Testis (tissue), 5 donors: ENCODE results near the gene CRBN. TPM values are rescaled to one million over a fixed set of nuclear protein-coding genes. Genes with fewer than 3 reads are reported as not detected.
A peak's percentile ranks its signal among the peaks of the same experiment; 100 is the strongest.

ENCODE experiments used
- DNase-seq: peaks from one replicate; pipeline ENCODE4 v3.0.0-alpha.2; 2019
- H3K27ac ChIP-seq, 2 donors: fragments of 200-600 bp; sonication (generic); one replicate each; pipeline ENCODE4 v1.5.1; 2019
- H3K27me3 ChIP-seq: fragments of 200-600 bp; sonication (generic); one replicate; pipeline ENCODE4 v1.5.1; 2019
- H3K36me3 ChIP-seq: fragments of 200-600 bp; sonication (generic); one replicate; pipeline ENCODE4 v1.5.1; 2017; ENCODE audit warnings: low read depth; ENCODE audit errors: missing control alignments
- H3K4me1 ChIP-seq: fragments of 200-600 bp; sonication (generic); one replicate; pipeline ENCODE4 v1.5.1; 2019
- H3K4me3 ChIP-seq, 2 donors: fragments of 200-600 bp; sonication (generic); one replicate each; pipeline ENCODE4 v1.5.1; 2017 to 2019
- H3K9me3 ChIP-seq: fragments of 200-600 bp; sonication (generic); one replicate; pipeline ENCODE4 v1.5.1; 2017
- POLR2A ChIP-seq: fragments of 450-650 bp; IDR thresholded peaks from one replicate; pipeline ENCODE4 v1.6.1; 2017; ENCODE audit warnings: antibody characterized with exemption, mild to moderate bottlenecking, moderate library complexity
- WGBS, 2 donors: methylation state at CpG; one replicate each; pipeline ENCODE4 v1.1.5; 2018; 5-methylcytosine and 5-hydroxymethylcytosine counted together
- intact Hi-C: fragments of 100-400 bp; cut with DNase I; formaldehyde crosslinking; loops from one replicate; pipeline ENCODE4 v1.15.1; 2023; ENCODE audit warnings: low total_unique reads
- long read RNA-seq, 2 donors: transcript quantifications; one replicate each; lab custom pipeline, GENCODE V29; 2026
- polyA plus RNA-seq: library from polyadenylated mRNA; stranded (reverse); fragments of 350-450 nt; fragmentation: Illumina TruSeq; extraction: RNeasy Lipid Tissue Mini Kit (QIAGEN cat#74804); gene quantifications from one replicate; pipeline ENCODE4 v1.2.3, GENCODE V29; 2014; ENCODE audit warnings: low read depth, low replicate concordance; ENCODE audit not compliant: insufficient read depth
- total RNA-seq, 2 donors: library from RNA; depleted of rRNA; stranded (reverse); fragments of >200 nt; gene quantifications; one replicate each; pipeline ENCODE4 v1.2.3, GENCODE V29; 2016
- TF ChIP-seq, protein P1 (sequence below), 3 experiments: fragments of 450-650 bp in 2 of 3; fragments of 200-600 bp in 1 of 3; sonication (generic) in 1 of 3; IDR thresholded peaks; one replicate each; pipeline ENCODE4 v1.5.1; 2016 to 2019; ENCODE audit warnings: antibody characterized with exemption in 3 of 3, mild to moderate bottlenecking in 2 of 3, moderate library complexity in 1 of 3

CRBN gene
- total RNA-seq (100 to 1,000 TPM; 147 to 180 TPM), polyA plus RNA-seq (85.4 TPM)
- long read RNA-seq, donor 1, full-length matches to known transcripts: 23 of 23 reads
- long read RNA-seq, donor 1, partial matches to known transcripts: 0 of 23 reads
- long read RNA-seq, donor 1, other reads (novel, unspliced or antisense): 0 of 23 reads
- long read RNA-seq, donor 2, full-length matches to known transcripts: 19 of 19 reads
- long read RNA-seq, donor 2, partial matches to known transcripts: 0 of 19 reads
- long read RNA-seq, donor 2, other reads (novel, unspliced or antisense): 0 of 19 reads

- intact Hi-C loops: no loop called here
- DNase-seq: peak; percentile 95
- no peaks in the 10 kb centered on the region for H3K9me3 ChIP-seq
- H3K4me3 ChIP-seq: peak within 1 kb of the TSS; percentile 90 to 98
- H3K36me3 ChIP-seq: no peaks in the 10 kb centered on the region
- H3K4me1 ChIP-seq: peaks cover 14% of the 10 kb centered on the region
- no peaks in the 10 kb centered on the region for H3K27me3 ChIP-seq
- TF ChIP-seq, protein P1, sequence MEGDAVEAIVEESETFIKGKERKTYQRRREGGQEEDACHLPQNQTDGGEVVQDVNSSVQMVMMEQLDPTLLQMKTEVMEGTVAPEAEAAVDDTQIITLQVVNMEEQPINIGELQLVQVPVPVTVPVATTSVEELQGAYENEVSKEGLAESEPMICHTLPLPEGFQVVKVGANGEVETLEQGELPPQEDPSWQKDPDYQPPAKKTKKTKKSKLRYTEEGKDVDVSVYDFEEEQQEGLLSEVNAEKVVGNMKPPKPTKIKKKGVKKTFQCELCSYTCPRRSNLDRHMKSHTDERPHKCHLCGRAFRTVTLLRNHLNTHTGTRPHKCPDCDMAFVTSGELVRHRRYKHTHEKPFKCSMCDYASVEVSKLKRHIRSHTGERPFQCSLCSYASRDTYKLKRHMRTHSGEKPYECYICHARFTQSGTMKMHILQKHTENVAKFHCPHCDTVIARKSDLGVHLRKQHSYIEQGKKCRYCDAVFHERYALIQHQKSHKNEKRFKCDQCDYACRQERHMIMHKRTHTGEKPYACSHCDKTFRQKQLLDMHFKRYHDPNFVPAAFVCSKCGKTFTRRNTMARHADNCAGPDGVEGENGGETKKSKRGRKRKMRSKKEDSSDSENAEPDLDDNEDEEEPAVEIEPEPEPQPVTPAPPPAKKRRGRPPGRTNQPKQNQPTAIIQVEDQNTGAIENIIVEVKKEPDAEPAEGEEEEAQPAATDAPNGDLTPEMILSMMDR (IDR thresholded peaks at IDR 0.05): peak; percentile 99 to 100 (median 99)
- no peak for TF ChIP-seq POLR2A
- H3K27ac ChIP-seq: peak within 1 kb of the TSS; percentile 79 to 87
- 1% methylated on average over 10 to 45 of the region's 56 CpGs for WGBS, 2 donors
Measured at GRCh38 chr3:3179407-3180094, at the start of gene CRBN. TSS of gene CRBN (minus strand) at chr3:3179691. CDS start at chr3:3179687, 4 bp downstream.

- DNase-seq: no peak
- intact Hi-C loops: no loop called here
- Histone ChIP-seq H3K4me1 (no peaks in the 10 kb centered on the region), H3K27ac (no peak overlapping the region), H3K9me3 (no peaks in the 10 kb centered on the region), H3K4me3 (no peak overlapping the region), H3K27me3 (no peaks in the 10 kb centered on the region), H3K36me3 (no peaks in the 10 kb centered on the region)
- no peak for TF ChIP-seq POLR2A
- TF ChIP-seq, protein P1 (IDR thresholded peaks at IDR 0.05): no peak
- WGBS, 2 donors: 0 to 82% methylated on average over 1 of the region's 1 CpG
Measured at GRCh38 chr3:3227640-3228039, 48.1 kb upstream of the CRBN start.

- no peaks in the 10 kb centered on the region for H3K4me1 ChIP-seq
- no peaks in the 10 kb centered on the region for H3K27me3 ChIP-seq
- H3K9me3 ChIP-seq: no peaks in the 10 kb centered on the region
- TF ChIP-seq, protein P1 (IDR thresholded peaks at IDR 0.05): no peak
- no peak for TF ChIP-seq POLR2A
- H3K36me3 ChIP-seq: no peaks in the 10 kb centered on the region
- H3K27ac ChIP-seq: no peak overlapping the region
- intact Hi-C loops: no loop called here
- H3K4me3 ChIP-seq: no peak overlapping the region
- 86 to 91% methylated on average over 2 of the region's 2 CpGs for WGBS, 2 donors
- no peak for DNase-seq
Measured at GRCh38 chr3:3221528-3221927, 42.0 kb upstream of the CRBN start.

- H3K27ac ChIP-seq: no peak overlapping the region
- WGBS, 2 donors: 85 to 89% methylated on average over 4 of the region's 4 CpGs
- no peaks in the 10 kb centered on the region for H3K27me3 ChIP-seq
- no peak overlapping the region for H3K4me3 ChIP-seq
- no peak for DNase-seq
- intact Hi-C loops: no loop called here
- TF ChIP-seq, protein P1 (IDR thresholded peaks at IDR 0.05): no peak
- no peak for TF ChIP-seq POLR2A
- no peaks in the 10 kb centered on the region for H3K36me3 ChIP-seq
- H3K9me3 ChIP-seq: no peaks in the 10 kb centered on the region
- H3K4me1 ChIP-seq: no peaks in the 10 kb centered on the region
Measured at GRCh38 chr3:3216401-3216800, 36.9 kb upstream of the CRBN start.
